Endodermal cell (in vitro differentiated cells): ENCODE data around the gene LSAMP. TPM values are rescaled to one million over a fixed set of nuclear protein-coding genes. Genes with fewer than 3 reads are reported as not detected.
"Not testable (repeated sequence)": the region's sequence is repeated elsewhere in the genome, so short reads cannot be mapped to it uniquely, and the experiment has no call there.

Experiments
- DNase-seq: peaks from one replicate; pipeline ENCODE4 v3.0.0-alpha.2; 2017
- H3K27ac ChIP-seq: 2 replicates; pipeline ENCODE4 v1.5.1; 2013; ENCODE audit warnings: mild to moderate bottlenecking, low read depth, low read length, moderate library complexity
- H3K27me3 ChIP-seq: 2 replicates; pipeline ENCODE4 v1.6.1; 2013; ENCODE audit warnings: mild to moderate bottlenecking, low read length, moderate library complexity; ENCODE audit not compliant: insufficient read depth, control insufficient read depth, poor library complexity, severe bottlenecking
- H3K36me3 ChIP-seq: 2 replicates; pipeline ENCODE4 v1.7.0; 2013; ENCODE audit warnings: mild to moderate bottlenecking, low read length, moderate library complexity; ENCODE audit not compliant: control insufficient read depth, insufficient read depth
- H3K4me1 ChIP-seq: one replicate; pipeline ENCODE4 v1.7.0; 2013; ENCODE audit warnings: low read length; ENCODE audit not compliant: control insufficient read depth, insufficient read depth
- H3K4me3 ChIP-seq: 2 replicates; pipeline ENCODE4 v1.5.1; 2013; ENCODE audit warnings: mild to moderate bottlenecking, low read length, moderate library complexity
- H3K9ac ChIP-seq: 2 replicates; pipeline ENCODE4 v1.6.1; 2013; ENCODE audit warnings: mild to moderate bottlenecking, low read length, moderate library complexity; ENCODE audit not compliant: poor library complexity, severe bottlenecking; ENCODE audit errors: extremely low read depth
- H3K9me3 ChIP-seq: 2 replicates; pipeline ENCODE4 v1.6.1; 2013; ENCODE audit warnings: mild to moderate bottlenecking, low read length, moderate library complexity; ENCODE audit not compliant: control insufficient read depth
- H3K27ac Mint-ChIP-seq: 2 replicates; pipeline ENCODE4 v1.8.0; 2020; ENCODE audit warnings: mixed read lengths
- H3K27me3 Mint-ChIP-seq: 2 replicates; pipeline ENCODE4 v1.8.0; 2021; ENCODE audit warnings: mild to moderate bottlenecking, mixed read lengths; ENCODE audit not compliant: insufficient read depth
- H3K36me3 Mint-ChIP-seq: 2 replicates; pipeline ENCODE4 v1.8.0; 2020; ENCODE audit warnings: low read depth, mixed read lengths
- H3K4me1 Mint-ChIP-seq: 2 replicates; pipeline ENCODE4 v1.8.0; 2020; ENCODE audit warnings: mixed read lengths
- H3K4me3 Mint-ChIP-seq: 2 replicates; pipeline ENCODE4 v1.8.0; 2020; ENCODE audit warnings: mild to moderate bottlenecking, moderate library complexity, mixed read lengths
- H3K9me3 Mint-ChIP-seq: 2 replicates; pipeline ENCODE4 v1.8.0; 2020; ENCODE audit warnings: mild to moderate bottlenecking, mixed read lengths
- CTCF ChIP-seq: fragments of 200-600 bp; sonication (generic); conservative IDR thresholded peaks from 2 replicates; pipeline ENCODE4 v1.5.0; 2021; ENCODE audit warnings: antibody characterized with exemption, mild to moderate bottlenecking
- WGBS, 2 experiments: methylation state at CpG; one replicate each; pipeline versions ENCODE4 v1.1.5 to v1.1.7; 2013; ENCODE audit warnings: missing lambda C conversion rate in 2 of 2, mixed read lengths in 1 of 2; ENCODE audit not compliant: insufficient coverage in 1 of 2, insufficient read length in 1 of 2; 5-methylcytosine and 5-hydroxymethylcytosine counted together
- total RNA-seq, 2 donors: library from RNA; stranded (reverse); fragmentation: NEBNext Ultra II Directional in 1 of 2; extraction: Animal tissue kit (Norgen Biotek cat#: 25700) in 1 of 2; gene quantifications; 2 replicates in 1 of 2; 3 replicates in 1 of 2; pipeline ENCODE4 v1.2.1, GENCODE V29; 2021

LSAMP gene
- total RNA-seq, 2 donors from 2014 or later, result 4.4 to 10.2 TPM

GRCh38 chr3:115804200-115804599 lies 641.1 kb downstream of the LSAMP start:
- Mint-ChIP-seq H3K9me3 (peaks cover 20% of the 10 kb centered on the region), H3K36me3 (peaks cover 4% of the 10 kb centered on the region), H3K27ac (no peak overlapping the region), H3K4me3 (no peak overlapping the region), H3K4me1 (peaks cover 44% of the 10 kb centered on the region), H3K27me3 (peaks cover 3% of the 10 kb centered on the region)
- H3K27ac ChIP-seq, result no peak overlapping the region
- H3K36me3 ChIP-seq, result no peaks in the 10 kb centered on the region
- no peaks in the 10 kb centered on the region for H3K27me3 ChIP-seq
- no peaks in the 10 kb centered on the region for H3K4me1 ChIP-seq
- H3K9ac ChIP-seq, result no peak overlapping the region
- WGBS, 2 experiments, result 92% methylated on average over 2 of the region's 2 CpGs; no CpG with 5 or more reads in 1 of the 2 experiments
- DNase-seq, result no peak
- H3K4me3 ChIP-seq, result no peak overlapping the region
- H3K9me3 ChIP-seq, result peaks cover 24% of the 10 kb centered on the region
- TF ChIP-seq CTCF, result no peak

- Mint-ChIP-seq H3K9me3 (peaks cover 20% of the 10 kb centered on the region), H3K27me3 (peaks cover 5% of the 10 kb centered on the region), H3K27ac (no peak overlapping the region), H3K4me1 (peaks cover 45% of the 10 kb centered on the region), H3K36me3 (peaks cover 4% of the 10 kb centered on the region), H3K4me3 (no peak overlapping the region)
- H3K9me3 ChIP-seq, result peaks cover 27% of the 10 kb centered on the region
- no peak overlapping the region for H3K9ac ChIP-seq
- H3K4me1 ChIP-seq, result no peaks in the 10 kb centered on the region
- H3K36me3 ChIP-seq, result no peaks in the 10 kb centered on the region
- H3K4me3 ChIP-seq, result no peak overlapping the region
- DNase-seq, result no peak
- no peak for TF ChIP-seq CTCF
- no peak overlapping the region for H3K27ac ChIP-seq
- 85% methylated on average over 1 of the region's 1 CpG; no CpG with 5 or more reads in 1 of the 2 experiments for whole genome bisulfite sequencing, 2 experiments
- H3K27me3 ChIP-seq, result no peaks in the 10 kb centered on the region
These were observed 641.6 kb downstream of the LSAMP start for GRCh38 chr3:115803661-115804060.

- Histone ChIP-seq H3K9ac (no peak overlapping the region), H3K4me1 (no peaks in the 10 kb centered on the region), H3K9me3 (peaks cover 27% of the 10 kb centered on the region), H3K27me3 (no peaks in the 10 kb centered on the region), H3K4me3 (no peak overlapping the region), H3K36me3 (no peaks in the 10 kb centered on the region), H3K27ac (no peak overlapping the region)
- no peak for TF ChIP-seq CTCF
- Mint-ChIP-seq H3K4me1 (peaks cover 46% of the 10 kb centered on the region), H3K36me3 (peaks cover 4% of the 10 kb centered on the region), H3K9me3 (peaks cover 23% of the 10 kb centered on the region), H3K27me3 (peaks cover 9% of the 10 kb centered on the region), H3K27ac (no peak overlapping the region), H3K4me3 (no peak overlapping the region)
- 91% methylated on average over 4 of the region's 4 CpGs for WGBS, 2 experiments
- no peak for DNase-seq
These were observed 644.7 kb downstream of the LSAMP start for GRCh38 chr3:115800489-115801075.

- WGBS, 2 experiments, result 96 to 98% methylated on average over 7 of the region's 7 CpGs
- H3K27ac Mint-ChIP-seq, result not testable (repeated sequence)
These were observed 645.2 kb downstream of the LSAMP start for GRCh38 chr3:115800065-115800464.

More at GRCh38 chr3:115800065-115800464, 645.2 kb downstream of the LSAMP start:
- H3K36me3 ChIP-seq, H3K27ac ChIP-seq, H3K4me1 ChIP-seq, H3K27me3 Mint-ChIP-seq, H3K27me3 ChIP-seq, DNase-seq, H3K36me3 Mint-ChIP-seq, H3K9ac ChIP-seq, H3K4me3 Mint-ChIP-seq, H3K4me3 ChIP-seq: not testable (repeated sequence)
- peaks cover 23% of the 10 kb centered on the region for H3K9me3 Mint-ChIP-seq
- H3K4me1 Mint-ChIP-seq, result peaks cover 52% of the 10 kb centered on the region
- peaks cover 27% of the 10 kb centered on the region for H3K9me3 ChIP-seq
